Activated CD4-positive, CD25-positive, alpha-beta regulatory T cell treated with anti-CD3 and anti-CD28 coated beads, Interleukin-2, amount 50 U/mL, for 72 hours (primary cell): ENCODE measurements around the gene LIN28A.
"Not testable (repeated sequence)": the region's sequence is repeated elsewhere in the genome, so short reads cannot be mapped to it uniquely, and the experiment has no call there.

Experiments used
- DNase-seq: peaks from one replicate; pipeline ENCODE4 v3.0.0; 2021

The LIN28A gene, protein sequence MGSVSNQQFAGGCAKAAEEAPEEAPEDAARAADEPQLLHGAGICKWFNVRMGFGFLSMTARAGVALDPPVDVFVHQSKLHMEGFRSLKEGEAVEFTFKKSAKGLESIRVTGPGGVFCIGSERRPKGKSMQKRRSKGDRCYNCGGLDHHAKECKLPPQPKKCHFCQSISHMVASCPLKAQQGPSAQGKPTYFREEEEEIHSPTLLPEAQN

DNA sequence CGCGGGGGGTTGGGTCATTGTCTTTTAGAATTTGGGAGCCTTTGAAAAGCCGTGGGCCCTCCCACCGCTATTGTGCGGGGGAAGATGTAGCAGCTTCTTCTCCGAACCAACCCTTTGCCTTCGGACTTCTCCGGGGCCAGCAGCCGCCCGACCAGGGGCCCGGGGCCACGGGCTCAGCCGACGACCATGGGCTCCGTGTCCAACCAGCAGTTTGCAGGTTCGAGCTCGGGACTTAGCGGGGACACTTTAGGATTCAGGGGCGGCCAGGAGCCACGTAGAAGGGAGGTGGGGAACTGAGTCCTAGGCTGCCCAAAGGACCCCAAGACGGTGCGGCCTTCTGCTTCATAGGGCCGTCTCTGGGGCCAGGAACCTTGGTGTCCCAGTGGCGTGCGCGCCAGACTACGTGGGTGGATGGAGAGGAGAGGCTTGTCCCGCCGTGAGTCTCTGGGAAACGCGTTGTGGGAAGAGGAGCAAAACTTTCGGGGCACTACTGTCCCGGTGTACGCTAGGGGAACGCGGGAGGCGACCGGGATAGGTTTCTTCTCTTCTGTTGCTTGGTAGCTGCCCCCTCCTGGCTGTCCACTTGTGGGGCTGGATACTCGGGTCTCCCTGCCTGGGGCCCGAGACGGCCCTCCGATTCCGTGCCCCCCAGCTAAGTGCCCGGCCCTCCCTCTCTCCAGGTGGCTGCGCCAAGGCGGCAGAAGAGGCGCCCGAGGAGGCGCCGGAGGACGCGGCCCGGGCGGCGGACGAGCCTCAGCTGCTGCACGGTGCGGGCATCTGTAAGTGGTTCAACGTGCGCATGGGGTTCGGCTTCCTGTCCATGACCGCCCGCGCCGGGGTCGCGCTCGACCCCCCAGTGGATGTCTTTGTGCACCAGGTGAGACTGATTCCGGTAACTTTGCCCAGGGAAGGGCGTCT, at the start of gene LIN28A:
LIN28A (plus strand) TSS at position 112 of the 918 bp plus-strand sequence; CDS start at position 187, 75 bp downstream.
- DNase-seq, result no peak

DNA sequence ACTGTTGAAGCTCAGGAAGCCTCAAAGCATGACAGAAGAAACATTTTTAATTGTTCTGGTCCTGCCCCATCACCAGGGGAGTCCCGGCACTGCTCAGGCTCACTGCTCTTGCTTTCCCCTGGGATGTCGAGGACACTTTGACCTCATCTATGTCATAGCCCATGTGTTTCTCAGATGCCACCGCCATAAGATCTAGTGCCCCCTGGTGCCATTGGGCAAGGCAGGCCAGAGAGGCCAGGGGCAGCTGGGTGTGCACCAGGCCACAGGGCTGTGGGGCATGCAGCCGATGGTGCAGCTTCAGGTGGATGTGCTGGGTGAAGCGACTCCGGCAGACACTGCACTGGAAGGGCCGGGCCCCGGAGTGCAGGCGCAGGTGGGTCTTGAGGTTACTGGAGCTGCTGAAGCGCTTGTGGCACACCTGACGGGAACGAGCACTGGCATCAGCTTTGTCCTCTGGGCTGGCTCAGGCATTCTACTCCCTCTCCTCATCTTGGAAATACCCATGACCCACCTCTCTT, 49.0 kb upstream of the LIN28A start:
- DNase-seq, result no peak

DNA sequence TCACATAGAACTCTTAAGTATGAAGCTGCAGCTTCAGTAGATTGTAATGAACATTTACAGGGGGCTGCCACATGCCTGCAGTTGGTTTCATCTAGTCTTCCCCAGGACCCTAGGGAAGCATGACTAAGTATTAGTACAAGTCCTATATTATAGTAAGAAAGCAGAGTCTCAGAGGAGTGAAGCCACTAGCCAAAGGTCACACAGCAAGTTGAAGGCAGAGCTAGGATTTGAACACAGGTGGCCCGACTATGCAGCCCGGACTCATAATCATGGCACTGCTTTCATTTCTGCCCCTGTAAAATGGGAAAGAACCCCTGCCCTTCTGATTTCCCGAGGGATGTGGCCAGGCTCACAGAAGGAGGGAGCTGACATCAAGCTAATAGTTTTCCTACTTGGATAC, 48.3 kb upstream of the LIN28A start:
- DNase-seq, result no peak

DNA sequence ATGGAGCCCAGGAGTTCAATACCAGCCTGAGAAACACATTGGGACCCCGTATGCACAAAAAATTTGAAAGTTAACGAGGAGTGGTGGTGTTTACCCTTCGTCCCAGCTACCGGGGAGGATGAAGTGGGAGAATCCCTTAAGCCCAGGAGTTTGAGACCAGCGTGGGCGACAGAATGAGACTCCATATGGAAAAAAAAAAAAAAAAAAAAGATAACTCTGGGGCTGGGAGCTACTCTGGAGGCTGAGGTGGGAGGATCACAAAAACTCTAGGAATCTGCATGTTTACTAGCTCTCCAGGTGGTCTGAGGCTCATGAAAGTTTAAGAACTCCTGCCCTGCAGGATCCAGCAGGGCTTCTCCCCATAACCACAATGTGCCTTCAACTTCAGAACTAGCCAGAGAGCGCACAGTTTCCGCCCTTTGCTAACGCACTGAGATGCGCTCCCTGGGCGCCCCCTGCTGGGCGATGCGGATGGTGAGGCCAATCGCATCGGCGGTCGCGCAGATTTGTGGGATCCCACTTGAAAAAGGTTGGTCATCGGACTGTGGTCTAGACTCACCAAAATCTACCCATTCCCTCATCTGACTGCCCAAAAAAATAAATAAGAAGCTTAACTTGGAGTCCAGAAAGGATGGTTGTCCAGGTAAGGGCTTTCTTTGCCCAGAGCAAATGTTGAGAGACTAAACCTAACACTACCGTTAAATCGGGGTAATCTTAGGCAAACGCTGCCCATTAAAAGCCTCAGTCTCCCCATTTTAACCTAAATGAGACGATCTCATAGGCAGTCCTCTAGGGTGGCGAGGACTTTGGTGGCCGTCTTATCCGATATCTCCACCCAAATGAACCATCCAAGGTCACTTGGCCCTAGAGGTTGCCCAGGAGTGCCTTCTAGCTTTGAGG, 46.8 kb upstream of the LIN28A start:
- DNase-seq, result peak; percentile 88

DNA sequence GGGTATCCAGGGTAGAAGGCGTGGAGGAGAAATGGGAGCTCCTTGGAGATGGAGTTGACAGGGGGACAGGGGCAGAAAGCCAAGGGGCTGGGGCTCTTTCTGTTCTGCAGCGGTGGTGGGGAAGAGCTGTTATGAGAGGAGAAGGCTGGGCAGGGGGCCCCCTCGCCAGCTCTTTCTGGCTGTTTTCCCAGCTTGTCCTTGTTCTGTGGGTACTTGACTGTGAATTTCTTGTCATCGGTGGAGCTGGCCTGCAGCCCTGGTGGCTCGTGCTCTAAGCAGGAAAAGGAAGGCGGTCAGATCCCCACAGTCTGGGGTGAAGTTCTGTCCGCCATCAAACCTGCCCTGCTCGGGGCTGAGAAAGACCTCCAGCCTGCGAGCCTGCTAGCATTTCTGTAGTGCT, 45.7 kb upstream of the LIN28A start:
- DNase-seq, result no peak

DNA sequence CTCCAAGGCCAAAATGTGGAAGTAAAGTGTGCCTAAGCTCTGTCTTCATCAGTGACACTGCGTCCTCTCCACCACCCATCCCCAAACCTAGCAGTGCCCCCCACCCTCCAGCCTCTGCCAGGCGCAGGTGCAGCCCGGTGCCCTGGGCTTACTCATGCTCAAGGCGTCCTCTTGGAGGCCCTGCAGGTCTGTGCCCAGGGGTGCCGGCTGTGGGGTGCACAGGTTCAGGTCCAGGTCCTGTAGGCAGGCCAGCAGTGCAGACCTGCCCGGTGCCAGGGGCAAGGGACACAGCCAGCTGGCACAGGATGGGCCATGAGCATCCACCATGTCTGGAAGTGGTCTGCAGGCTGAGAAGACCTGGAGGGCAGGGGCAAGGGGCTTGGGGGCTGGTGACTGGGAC, 43.2 kb upstream of the LIN28A start:
- no peak for DNase-seq

DNA sequence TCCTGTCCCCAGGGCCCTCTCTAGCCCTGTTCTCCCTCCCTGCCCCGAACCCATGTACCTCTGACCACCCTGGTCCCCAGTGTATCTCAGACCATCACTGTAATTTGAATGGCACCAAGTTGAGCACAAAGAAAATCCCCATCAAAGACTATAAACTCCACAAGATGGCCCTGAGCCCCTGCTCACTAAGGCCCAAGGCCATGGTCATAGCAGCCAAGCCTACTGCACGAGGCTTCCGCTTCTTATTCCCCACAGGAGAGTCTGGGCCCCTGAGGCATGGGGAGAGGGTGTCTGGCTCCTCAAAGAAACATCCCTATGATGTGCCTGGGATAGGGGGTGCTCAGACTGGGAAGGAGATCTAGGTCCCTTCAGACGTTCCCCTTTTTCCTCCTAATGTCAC, 42.6 kb upstream of the LIN28A start:
- no peak for DNase-seq

DNA sequence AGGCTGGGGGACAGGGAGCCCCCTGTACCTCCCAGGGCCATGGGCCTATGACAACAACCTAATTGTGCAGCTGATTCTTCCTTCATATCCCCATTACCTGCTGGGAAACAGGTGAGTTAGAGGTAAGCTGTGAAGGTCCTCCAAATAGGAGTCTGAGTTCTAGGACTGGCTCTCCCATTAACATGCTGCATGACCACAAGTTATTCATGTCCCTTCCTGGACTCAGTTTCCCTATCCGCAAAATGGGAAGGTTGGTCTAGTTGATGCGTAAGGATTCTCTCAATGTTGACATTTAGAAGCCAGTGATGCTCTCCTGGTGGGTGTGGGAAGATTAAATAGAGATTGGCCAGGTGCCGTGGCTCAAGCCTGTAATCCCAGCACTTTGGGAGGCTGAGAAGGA, 42.1 kb upstream of the LIN28A start:
- no peak for DNase-seq

DNA sequence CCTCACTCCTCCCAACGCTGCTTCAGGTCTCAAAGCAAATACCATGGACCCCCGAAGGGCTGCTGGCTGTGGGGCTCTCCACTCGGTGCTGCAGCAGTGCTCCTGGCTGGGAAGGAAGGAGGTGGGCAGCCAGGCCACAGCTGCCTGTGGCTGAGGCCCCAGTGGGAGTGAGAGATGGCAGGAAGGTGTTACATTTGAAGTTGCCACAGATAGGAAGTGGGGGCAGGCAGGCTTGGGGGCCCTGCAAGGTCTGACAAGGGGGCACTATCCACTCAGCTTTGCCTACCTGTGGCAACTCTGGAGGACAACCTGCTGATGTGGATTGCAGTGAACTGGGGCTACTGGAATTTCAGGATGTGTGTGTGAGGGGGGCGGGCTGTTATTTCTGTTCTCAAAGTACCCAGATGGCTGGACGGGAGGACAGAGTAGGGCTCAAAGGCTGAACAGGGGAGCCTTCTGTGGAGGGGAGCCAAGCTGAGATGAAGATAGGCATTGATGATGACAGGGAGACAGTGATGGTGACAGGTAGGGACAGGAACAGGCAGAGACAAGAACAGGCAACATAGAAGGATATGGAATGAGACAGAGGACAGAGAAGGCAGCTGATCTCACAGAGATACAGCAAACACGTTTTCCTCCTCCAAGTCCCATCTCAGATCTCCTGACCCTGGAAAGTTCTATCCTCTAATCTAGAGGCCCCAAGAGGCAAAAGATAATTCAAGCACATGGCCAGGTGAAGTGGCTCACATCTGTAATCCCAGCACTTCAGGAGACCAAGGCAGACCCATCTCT, 39.8 kb upstream of the LIN28A start:
- no peak for DNase-seq

DNA sequence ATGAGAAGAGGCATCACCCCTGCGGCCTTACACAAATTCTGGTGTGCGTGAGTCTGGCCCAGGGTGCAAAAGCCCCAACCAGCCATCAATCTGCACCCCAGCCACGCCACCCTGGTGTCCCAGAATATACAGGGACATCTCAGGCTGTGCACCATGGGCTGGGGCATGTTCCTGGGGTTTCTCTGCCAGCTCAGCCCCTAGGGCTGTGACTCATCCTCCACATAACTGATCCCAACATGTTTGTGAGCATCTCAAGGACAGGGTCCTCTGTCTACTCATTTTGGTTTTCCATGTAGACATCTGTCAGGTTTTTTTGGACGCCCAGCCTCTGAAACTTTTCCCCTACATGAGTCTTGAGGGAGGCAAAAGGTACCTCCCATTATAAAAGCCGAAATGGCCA, 38.6 kb upstream of the LIN28A start:
- DNase-seq, result no peak

DNA sequence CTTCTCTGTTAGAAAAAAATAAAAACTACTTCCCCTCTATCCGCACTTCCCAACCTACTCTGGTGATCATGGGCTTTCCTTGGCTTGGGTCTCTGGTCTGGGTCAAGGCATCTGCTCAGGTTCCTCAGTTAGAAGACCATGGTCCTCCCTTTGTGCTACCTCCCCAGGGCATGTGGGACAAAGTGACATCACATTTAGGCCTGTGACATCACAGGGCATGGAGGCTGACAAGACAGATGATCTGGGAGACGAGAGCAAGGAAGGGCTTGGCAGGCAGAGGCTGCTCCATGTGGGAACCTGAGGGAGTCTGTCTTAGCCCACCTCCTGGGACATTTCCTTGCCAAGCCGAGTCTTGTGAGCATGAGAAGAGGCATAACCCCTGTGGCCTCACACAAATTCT, 38.0 kb upstream of the LIN28A start, which contains the start of gene ZNF683:
ZNF683 (minus strand) TSS at position 140 of the 400 bp plus-strand sequence. CDS start 4,179 bp downstream, outside the sequence.
- DNase-seq, result not testable (repeated sequence)

DNA sequence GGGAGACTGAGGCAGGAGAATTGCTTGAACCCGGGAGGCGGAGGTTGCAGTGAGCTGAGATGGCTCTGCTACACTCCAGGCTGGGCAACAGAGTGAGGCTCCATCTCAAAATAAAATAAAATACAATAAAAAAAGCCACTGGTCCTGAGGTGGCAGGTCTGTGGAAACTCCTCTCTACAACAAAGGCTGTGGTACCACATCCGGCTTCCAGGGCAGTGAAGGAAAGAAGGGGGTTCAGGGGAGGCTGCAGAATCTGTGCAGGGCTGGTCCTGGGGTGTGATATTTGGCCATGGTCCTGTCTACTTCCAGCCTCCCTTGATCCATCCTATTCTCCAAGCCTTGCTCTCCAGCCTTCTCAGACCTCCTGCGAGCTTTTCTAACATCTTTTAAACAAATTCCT, 37.3 kb upstream of the LIN28A start:
- DNase-seq, result no peak

DNA sequence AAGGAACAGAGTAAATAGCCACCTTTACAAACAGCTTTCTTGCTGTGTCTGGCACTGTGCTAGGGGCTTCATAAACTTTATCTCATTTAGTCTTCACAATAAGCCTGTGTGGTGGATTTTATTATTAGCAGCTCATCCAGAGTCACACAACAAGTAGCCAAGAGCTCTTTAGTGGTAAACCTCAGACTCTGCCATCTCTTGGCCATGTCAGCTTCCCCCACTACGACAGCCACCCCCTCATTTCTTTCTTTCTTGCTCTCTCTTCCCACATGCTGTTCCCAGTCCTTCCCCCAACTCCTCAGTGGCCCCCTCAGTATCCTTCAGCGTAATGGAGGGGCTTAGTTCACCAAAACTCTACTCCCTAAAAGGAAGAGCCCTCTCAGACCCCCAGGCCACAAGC, 36.8 kb upstream of the LIN28A start:
- no peak for DNase-seq

DNA sequence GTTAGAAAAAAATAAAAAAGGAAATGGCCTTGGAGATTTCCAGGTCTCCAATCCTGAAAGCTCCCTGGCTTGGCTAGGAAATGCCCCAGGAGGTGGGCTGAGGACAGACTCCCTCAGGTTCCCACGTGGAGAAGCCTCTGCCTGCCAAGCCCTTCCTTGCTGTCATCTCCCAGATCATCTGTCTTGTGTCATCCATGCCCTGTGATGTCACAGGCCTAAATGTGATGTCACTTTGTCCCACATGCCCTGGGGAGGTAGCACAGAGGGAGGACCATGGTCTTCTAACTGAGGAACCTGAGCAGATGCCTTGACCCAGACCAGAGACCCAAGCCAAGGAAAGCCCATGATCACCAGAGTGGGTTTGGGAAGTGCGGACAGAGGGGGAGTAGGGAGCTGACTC, 36.3 kb upstream of the LIN28A start:
- DNase-seq, result not testable (repeated sequence)

DNA sequence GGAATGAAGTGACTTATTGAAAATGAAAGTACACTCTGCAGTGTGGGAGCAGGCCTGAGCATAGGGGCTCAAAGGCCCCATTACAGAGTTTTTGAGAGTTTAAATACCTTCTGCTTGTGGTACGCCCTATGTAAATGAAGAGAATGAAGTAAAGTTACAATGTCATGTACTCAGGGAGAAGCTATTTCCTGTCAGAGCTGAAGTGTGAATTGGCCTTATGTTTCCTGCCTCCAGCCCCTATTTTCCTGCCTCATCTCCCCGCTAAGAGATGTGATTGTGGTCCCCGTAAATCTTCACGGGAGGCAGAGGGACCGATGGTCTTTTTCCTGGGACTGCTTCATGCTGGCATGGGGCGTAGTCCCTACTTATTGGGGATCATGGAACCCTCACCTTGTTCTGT, 35.5 kb upstream of the LIN28A start:
- no peak for DNase-seq

DNA sequence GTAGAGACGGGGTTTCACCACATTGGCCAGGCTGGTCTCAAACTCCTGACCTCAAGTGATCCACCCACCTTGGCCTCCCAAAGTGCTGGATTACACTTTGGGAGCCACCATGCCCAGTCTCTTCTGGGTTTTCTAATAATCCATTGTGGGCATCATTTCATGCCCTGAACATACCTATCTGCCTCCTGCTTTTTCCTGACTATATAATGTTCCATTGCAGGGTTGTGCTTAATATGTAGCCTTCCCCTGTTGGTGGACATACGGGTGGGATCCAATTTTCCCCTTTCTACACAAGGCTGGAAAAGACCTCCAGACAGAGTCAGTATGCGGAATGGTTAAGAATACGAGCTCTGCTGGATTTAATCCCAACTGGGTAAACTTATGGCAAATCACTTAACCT, 34.6 kb upstream of the LIN28A start:
- DNase-seq, result no peak

DNA sequence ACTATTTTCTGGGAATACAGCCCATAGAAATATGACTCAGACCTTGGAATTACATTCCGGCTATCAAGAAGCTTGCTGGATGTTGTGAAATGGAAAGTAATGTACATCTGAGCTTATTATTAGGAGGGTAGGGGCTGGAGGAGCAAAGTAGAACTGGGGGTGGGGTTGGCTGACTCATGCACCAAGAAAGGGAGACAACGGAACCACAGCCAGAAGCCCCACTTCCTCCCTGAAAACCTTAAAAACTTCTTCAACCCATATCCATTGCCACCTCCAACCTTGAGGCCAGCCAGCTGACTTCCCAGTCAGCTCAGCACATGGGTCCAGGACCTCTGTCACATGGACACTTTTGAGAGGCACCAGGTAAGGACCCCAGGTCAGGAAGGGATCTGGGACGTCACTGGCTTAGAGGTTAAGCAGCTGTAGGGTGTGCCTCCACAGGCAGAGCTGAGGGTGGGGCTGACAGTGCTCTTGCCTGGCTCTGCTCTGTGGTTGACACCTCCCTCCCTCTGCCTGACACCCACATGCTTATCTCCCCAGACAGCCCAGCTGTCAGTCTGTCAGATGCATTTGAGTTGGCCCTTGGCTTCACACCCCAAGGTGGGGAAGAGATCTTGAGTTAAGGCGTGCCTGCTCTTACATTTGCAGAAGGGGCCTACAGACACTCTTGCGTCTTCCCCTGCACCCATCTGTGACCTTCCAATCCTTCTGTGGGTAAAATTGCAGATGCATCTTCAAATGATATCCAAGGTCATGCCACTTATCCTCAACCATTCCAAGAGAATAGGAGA, 32.3 kb upstream of the LIN28A start:
- peak; percentile 61 for DNase-seq

DNA sequence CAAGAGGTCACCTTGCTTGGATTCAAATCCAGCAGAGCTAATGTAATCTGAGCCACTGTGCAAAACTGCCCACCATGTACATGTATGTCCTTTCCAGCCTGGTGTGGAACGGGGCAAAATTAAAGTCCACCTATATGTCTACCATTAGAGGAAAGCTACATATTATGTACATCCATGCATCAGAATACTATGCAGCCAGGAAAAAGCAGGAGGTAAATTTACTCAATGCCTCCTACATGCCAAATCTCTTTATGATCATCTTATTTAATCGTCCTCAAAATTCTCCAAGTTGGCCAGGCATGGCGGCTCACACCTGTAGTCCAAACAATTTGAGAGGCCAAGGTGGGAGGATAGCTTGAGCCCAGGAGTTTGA, 31.8 kb upstream of the LIN28A start:
- DNase-seq, result no peak

DNA sequence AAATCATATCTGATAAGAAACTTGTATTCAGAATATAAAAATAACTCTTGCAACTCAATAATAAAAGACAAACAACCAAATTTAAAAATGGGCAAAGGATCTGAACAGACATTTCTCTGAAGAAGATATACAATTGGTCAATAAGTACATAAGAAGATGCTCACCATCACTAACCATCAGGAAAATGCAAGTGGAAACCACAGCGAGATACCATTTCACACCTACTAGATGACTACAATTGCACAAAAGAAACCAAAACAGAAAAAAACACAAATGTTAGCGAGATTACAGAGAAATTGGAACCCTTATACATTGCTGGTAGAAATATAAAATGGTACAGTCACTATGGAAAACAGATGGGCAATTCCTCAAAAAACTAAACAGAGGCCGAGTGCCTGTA, 26.5 kb upstream of the LIN28A start:
- DNase-seq, result no peak

DNA sequence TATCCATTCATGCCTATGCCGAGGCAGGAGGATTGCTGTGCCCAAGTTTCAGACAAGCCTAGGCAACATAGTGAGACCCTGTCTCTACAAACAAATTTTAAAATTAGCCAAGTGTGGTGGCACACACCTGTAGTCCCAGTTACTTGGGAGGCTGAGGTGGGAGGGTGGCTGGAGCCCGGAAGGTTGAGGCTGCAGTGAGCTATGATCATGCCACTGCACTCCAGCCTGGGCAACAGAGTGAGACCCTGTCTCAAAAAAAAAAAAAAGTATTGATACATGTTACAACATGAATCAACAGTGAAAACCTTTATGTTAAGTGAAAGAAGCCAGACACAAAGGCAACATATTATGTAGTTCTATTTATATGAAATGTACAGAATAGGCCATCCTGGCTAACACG, 25.6 kb upstream of the LIN28A start:
- not testable (repeated sequence) for DNase-seq

DNA sequence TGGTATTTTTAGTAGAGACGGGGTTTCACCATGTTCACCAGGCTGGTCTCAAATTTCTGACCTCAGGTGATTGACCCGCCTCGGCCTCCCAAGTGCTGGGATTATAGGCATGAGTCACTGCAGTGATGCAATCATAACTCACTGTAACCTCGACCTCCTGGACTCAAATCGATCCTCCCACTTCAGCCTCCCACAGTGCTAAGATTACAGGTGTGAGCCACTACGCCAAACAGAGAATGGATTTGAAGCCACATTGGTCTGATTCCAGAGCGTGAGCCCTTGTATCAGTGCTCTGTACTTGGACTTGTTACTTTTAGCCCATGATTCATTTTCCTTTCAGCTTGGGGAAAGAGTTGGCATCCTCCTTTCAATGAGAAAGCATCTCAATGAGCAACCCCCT, 23.2 kb upstream of the LIN28A start:
- DNase-seq, result no peak
